Transverse colon (tissue), 4 donors: Measurements from ENCODE around the gene LMOD3.

Experiments
- CTCF ChIP-seq, 5 experiments: fragments of 200-600 bp in 3 of 5; fragments of 450-650 bp in 2 of 5; sonication (generic) in 3 of 5; IDR thresholded peaks; 1 replicate in 2 of 5; 2 replicates in 3 of 5; pipeline ENCODE4 v1.5.1; 2016 to 2017; ENCODE audit warnings: antibody characterized with exemption in 5 of 5, inconsistent platforms in 3 of 5, mild to moderate bottlenecking in 2 of 5, moderate library complexity in 1 of 5
- EP300 ChIP-seq: sonication (generic); formaldehyde crosslinking; IDR thresholded peaks from one replicate; pipeline ENCODE4 v1.6.1; 2017; ENCODE audit warnings: antibody characterized with exemption, low read depth
- POLR2A ChIP-seq: fragments of 450-650 bp; IDR thresholded peaks from one replicate; pipeline ENCODE4 v1.6.1; 2016; ENCODE audit warnings: antibody characterized with exemption, mild to moderate bottlenecking, moderate library complexity
- POLR2AphosphoS5 ChIP-seq, 3 donors: sonication (generic); formaldehyde crosslinking; IDR thresholded peaks; one replicate each; pipeline ENCODE4 v1.6.1; 2016; ENCODE audit warnings: antibody characterized with exemption in 3 of 3

- no peak for TF ChIP-seq POLR2A
- TF ChIP-seq CTCF (IDR thresholded peaks at IDR 0.05), result no peak
- no peak for TF ChIP-seq EP300
- TF ChIP-seq POLR2AphosphoS5 (IDR thresholded peaks at IDR 0.05), result no peak
Measured at GRCh38 chr3:69137005-69137404, 14.6 kb upstream of the LMOD3 start.
